Testis (tissue), 2 donors: ENCODE data around the gene MYG1.

Experiments used
- POLR2A ChIP-seq: fragments of 450-650 bp; IDR thresholded peaks from one replicate; pipeline ENCODE4 v1.6.1; 2017; ENCODE audit warnings: antibody characterized with exemption, mild to moderate bottlenecking, moderate library complexity
- TF ChIP-seq, protein P1 (sequence below), 3 experiments: fragments of 450-650 bp in 2 of 3; fragments of 200-600 bp in 1 of 3; sonication (generic) in 1 of 3; IDR thresholded peaks; one replicate each; pipeline ENCODE4 v1.5.1; 2016 to 2019; ENCODE audit warnings: antibody characterized with exemption in 3 of 3, mild to moderate bottlenecking in 2 of 3, moderate library complexity in 1 of 3

DNA sequence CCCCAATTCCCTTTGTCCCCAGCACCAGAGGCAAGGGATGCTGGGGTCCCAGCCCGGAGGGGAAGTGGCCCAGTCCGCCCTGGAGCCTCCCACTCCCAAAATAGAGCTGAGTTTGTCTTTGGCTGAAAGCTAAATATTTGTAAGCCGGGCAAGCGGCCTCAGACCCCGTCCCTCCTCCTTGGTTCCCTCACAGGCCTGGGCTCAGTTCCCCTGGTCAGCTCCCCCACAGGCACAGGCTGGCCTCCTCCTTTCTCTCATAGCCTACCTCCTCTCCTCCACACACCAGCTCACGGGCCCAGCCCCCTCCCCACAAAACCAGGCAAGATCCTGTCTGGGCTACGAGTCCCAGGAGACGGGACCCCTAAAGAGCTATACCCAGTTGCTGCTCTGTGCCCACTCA is 35.3 kb downstream of the MYG1 start:
- TF ChIP-seq, protein P1, sequence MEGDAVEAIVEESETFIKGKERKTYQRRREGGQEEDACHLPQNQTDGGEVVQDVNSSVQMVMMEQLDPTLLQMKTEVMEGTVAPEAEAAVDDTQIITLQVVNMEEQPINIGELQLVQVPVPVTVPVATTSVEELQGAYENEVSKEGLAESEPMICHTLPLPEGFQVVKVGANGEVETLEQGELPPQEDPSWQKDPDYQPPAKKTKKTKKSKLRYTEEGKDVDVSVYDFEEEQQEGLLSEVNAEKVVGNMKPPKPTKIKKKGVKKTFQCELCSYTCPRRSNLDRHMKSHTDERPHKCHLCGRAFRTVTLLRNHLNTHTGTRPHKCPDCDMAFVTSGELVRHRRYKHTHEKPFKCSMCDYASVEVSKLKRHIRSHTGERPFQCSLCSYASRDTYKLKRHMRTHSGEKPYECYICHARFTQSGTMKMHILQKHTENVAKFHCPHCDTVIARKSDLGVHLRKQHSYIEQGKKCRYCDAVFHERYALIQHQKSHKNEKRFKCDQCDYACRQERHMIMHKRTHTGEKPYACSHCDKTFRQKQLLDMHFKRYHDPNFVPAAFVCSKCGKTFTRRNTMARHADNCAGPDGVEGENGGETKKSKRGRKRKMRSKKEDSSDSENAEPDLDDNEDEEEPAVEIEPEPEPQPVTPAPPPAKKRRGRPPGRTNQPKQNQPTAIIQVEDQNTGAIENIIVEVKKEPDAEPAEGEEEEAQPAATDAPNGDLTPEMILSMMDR (IDR thresholded peaks at IDR 0.05): no peak
- no peak for TF ChIP-seq POLR2A
